Medulla oblongata (tissue), 1 donor: ENCODE data around the gene KLHL29.

Source experiments
- DNase-seq: peaks from one replicate; pipeline ENCODE4 v3.0.0-alpha.2; 2015; ENCODE audit errors: extremely low spot score

KLHL29 gene

DNA sequence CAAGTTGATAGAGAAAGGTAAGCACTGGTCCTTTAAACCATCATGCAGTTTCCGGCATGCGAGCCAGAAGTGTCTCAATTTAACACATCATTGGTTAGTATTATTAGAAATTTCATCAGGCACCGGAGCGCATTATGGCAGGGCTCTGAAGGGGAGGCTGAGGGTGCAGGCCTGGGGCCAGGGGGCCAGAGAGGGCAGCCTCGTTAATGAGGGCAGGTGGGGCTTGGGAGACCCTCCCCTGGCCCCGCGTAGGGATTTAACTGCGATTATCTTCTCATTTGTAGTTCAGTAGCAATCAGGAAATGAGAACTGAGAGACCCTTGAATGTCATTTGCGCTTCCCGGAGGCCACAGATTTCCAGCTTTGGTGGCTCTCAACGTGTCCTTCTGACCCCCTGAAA lies 246.4 kb downstream of the KLHL29 start:
- no peak for DNase-seq

DNA sequence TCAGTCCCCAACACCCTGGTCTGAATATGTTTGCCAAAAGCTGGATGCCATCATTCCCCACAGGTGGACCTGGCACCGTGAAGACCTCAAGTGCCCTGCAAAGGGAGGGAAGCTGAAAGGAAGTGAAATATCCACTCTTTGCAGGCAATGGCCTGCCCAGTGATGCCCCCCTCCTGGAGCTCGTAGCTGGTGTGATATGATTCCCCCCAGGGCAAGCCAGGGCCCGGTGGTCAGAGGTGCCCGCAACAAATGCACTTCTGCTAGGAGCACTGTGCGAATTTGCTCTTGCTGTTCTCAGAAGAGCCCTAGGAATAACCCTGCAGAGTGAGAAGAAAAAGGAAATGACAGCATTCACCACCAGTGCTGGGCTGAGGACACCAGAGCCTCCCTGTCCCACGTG lies 247.4 kb downstream of the KLHL29 start:
- no peak for DNase-seq

DNA sequence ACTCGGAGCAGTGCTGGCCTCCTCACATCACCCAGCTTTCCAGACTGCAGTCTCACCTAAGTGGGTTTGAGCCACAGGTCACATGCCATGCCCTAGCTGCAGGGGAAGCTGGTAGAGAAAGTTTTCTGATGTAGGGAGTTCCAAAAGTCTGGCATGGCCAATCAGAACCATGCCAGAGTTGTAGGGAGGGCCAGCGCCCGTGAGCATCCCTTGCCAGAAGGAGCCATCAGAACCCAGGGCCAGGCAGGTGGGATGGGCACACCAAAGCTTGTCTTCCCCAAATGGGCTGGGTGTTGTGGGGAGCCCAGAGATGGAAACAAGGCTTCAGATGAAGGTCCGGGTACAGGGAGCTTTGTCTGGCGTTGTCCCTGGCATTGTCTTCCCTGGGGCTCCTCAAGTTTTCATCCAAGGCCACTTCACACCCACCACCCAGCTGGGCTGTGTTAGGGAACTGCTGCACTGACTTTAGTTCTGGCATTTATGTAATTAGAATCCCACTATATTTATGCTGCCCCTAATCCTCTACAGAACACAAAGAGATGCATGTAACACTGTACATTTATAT lies 247.9 kb downstream of the KLHL29 start:
- DNase-seq, result no peak

DNA sequence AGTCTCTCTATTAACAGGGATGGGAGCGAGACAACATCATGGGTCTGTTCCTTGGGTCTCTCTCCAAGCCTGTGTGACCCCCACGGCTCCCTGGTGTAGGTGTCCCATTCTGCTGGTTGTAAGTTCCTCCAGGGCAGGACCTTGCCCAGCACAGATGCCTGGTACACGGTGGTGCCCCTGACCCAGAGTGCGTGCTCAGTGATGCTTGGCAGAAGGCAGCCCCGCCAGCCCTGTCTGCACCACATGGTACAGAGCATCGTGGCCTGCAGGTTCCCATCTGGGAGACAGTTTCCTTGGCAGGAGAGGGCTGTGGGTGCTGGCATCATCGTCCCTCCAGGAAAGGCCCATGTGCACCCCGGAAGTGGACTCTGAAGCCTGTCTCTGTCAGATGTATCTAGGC lies 249.0 kb downstream of the KLHL29 start:
- no peak for DNase-seq

DNA sequence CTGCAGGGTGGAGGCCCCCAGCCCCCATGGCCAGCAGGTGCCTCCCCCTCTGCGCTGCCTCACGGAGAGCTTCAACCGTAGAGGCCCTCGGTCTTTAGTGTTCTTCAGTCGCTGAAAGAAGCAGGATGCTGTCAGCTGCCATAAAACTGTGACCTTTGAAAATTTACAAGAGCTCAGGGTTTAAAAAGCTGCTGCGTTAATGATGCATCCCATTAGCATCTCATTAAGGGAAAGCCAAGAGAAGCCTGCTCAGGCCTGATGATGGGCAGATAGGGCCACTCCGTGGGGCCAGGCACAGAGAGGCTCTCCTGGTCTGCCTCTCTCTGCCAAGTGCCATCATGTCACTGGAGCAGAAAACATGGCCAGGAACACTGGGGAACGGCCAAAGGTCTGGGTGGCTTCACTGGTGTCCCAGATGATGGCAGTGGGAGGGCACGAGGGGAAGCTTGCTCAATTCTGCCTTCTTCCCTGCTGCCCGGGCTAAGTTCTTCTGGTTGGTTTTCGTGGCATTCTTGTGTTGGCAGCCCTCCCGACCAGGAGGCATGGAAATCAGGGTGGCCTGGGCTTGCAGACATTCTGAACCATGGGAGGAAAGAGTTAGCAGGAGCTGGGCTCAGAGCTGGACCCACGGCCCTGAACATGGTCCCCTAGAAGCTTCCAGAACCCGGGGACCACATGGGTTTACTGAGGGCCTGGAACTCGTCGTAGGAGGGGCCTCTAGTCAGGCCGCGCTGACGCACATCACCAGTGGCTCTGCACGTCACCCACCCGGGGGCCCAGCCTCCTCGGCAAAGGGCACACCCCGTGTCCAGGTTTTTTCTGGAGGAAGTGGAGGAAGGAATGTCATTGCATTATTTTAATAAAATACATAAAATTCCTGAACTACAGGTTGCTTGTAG lies 250.7 kb downstream of the KLHL29 start:
- DNase-seq, result no peak

DNA sequence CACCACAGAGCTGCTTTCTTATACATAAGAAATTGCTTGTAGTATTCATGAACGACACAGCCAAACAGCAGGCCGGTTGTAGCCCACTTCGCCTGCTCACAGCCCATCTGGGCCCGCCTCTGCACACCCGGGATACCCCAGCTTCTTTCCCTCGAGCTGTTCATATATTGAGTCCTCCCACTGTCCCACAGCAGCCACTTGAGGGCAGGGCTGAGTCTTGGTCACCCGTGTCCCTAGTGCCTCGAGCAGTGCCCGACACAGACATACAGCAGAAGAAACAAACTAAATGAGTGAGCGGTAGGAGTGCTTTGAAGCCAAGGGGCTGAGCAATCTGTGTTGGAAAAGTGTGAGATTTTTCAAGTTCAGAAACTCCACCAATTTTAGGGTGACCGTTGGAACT lies 251.4 kb downstream of the KLHL29 start:
- no peak for DNase-seq

DNA sequence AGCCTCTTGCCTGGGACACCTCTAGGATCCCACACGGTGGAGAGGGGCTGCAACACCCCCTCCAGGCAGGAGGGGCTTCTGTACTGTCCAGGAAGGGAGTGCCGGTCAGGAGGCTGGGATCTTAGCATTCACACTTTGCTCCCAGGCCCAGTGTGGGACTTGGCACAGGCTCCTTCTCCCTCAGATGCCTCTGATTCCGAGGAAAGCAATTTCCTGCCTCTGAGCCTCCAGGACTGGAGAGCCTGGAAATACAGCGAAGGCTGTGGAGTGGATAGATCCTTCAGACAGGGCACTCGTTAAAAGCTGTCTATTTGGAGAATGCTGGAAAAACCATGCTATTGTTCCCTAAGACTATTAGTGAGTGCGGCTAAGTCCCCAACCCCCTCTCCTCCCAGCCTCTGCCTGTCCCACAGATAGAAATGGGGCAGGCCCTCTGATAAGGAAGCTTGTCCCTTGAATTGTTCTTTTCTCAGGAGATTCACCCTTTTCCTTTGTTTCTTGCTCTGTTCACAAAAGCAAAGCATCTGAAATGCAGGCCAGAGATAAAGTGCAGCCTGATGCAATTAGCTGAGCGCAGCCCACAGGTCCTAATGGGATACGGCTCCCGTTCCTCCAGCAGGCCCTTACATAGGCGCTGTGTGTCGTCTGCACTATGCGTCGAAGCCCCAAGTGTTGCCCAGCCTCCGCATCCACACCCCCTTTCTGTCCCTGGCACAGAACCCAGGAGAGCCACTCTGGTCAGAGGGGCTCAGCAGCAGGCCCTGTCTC lies 252.2 kb downstream of the KLHL29 start:
- DNase-seq, result no peak

DNA sequence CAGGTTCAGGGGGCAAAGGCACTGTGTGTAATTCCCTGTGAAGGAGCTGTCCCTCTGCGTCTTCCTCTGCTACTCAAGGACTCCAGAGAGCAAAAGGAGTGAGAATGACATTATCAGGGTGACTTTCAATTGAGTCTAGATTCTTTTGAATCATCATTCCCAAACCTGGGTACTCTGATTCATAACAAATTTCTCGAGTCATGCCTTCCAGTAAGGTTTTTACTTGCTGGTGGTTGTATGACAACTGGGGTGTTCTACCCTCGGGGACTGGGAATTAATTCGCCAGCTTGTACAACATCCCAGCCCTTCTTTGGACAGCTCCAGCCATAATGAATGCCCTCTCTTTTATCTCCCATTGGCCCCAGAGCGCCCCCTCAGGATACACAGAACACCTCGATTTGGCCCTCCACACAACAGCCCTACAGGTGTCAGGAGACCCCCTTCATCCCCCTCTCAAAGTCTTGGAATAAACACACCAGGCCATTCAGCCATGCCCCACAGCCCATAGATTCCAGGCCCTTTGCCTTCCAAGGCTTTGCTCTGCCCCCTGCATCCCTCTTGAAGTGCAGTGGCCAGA lies 254.5 kb downstream of the KLHL29 start:
- no peak for DNase-seq

DNA sequence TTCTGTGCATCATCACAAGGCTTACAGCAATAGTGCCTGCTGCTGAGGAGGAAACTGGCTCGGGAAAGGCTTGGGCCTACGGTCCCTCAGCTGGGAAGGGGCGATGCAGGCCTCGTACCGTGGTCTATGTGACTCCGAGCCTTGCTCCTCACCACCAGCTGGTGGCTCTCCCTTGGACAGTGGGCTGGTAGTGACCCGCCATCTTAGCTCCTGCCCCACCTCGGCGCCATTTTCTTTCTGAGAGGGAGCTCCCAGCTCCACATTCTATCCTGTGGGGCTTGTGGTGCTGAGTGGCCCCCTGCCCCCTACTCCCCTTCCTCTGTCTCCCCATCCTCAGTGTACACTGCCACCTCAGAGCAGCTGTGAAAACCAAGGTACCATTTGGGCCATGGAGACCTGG lies 255.7 kb downstream of the KLHL29 start:
- no peak for DNase-seq

DNA sequence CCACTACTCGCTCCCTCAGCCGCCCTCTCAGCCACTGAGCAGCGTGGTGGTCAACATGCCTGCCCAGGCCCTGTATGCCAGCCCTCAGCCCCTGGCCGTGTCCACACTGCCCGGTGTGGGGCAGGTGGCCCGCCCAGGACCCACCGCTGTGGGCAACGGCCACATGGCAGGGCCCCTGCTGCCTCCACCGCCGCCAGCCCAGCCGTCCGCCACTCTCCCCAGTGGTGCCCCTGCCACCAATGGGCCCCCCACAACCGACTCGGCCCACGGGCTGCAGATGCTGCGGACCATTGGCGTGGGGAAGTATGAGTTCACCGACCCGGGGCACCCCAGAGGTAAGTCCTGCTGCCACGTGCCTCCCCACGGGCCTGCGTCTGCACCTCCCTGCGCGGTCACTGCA lies 257.5 kb downstream of the KLHL29 start:
- no peak for DNase-seq

DNA sequence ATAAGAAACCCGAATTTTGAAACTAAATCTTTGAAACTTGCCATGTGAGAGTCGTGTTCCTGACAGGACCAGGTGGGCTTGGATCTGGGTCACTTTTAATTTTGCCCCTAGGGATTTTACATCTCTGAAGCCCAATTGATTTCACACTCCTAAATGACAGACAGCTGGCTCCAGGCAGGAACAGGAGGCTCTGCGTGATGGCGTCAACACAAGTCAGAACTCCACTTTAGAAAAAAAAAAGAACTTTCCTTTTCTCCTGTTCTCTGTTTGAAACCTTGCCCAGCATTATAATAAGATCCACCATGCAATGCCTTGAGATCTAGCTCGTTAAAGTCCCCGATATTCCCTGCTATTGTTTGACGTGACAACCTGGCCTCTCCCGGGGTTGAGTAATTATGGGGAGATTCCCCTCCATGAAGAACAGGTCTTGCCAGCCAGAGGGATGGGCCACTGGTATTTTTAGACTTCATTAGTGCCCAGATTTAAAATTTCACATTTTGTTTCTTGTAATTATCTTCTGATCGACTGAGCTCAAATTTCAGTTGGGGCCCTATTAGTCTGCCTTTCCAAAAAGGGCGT lies 260.3 kb downstream of the KLHL29 start:
- DNase-seq, result no peak

DNA sequence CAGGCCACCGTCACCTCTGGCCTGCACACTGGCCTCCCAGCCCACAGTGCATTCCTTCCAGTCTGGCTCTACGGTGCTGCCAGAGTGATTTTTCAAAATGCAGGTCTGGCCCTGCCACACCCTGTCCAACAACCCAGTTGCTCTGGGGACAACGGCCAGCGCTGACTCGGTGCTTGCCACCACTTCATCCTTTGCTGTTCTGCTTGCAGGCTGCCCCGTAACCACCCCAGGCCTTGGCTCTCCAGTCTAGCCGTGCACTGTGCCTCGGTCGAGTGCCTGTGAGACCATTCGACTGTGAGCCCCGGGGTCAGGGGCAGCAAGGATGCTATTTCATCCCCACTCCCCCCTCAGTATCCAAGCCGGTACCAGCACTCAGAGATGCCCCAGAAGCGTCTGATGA lies 262.6 kb downstream of the KLHL29 start:
- no peak for DNase-seq

DNA sequence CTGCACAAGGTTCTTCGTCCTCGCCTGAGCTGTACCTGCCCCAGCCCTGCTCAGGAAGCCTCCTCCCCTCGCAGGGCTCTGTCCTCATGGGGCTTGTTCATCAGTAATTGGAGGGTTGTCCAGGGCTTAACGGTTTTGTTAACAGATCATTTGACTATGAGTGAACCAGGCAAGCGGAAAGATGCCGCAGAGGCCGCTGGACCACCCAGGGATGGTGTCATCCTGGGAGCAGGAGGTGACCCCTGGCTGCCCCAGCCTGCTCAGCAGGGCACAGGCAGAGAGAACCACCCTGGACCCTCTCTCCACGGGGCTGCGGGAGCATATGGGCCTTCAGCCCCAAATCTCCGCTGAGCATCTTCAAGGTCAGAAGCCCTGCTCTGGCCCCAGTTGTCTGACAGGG lies 264.3 kb downstream of the KLHL29 start:
- no peak for DNase-seq

DNA sequence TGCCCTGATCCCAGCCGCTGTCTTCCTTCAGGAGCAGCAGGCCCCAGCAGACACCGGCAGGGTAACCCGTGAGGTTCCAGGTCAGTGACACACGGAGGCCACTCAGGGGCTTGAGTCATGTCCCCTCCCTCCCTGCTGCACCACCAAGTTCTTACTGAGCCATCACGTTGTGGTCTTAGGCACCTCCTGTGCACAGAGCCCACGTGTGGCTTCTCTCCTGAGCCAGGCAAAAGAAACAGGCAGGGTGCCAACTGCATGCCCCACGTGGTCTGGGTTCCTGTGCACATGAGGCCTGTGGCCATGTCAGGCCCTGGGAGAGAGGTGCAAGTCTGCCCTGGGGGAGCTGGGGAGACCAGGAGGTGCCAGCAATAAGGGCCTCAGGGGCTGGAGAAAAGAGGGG lies 264.8 kb downstream of the KLHL29 start:
- DNase-seq, result no peak

DNA sequence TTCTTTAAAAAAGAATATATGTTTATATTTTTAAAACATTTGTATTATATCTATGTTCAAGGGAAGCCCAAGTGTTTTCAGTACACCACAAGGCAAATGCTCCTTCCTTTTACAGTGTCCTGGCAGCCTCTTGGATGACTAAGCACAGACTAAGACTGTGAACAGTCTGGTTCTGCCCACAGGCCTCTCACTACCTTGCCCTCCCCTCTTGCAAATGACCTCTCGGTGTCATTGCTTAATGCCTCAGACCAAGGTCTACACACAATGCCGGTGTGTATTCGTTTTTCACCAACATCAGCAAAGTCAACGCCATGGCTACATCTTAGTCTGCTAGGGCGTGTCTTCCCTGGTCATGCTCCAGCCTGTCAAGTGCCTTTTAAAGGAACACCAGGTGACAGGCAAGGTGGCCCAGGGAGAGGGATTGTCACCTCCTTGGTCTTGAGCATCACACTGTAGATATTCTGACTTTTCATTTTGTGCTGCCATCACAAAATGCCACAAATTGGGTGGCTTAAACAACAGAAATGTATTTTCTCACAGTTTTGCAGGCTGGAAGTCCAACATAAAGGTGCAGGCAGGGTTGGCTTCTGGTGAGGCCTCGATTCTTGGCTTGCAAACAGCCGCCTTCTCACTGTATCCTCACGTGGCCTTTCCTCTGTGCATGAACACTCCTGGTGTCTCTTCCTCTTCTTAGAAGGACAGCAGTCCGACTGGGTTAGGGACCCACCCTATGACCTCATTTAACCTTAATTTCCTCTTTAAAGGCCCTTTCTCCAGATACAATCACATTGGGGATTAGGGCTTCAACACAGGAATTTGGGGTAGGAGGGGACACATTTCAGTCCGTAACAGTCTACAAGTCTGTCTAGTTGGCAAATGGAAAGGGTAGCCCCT lies 266.5 kb downstream of the KLHL29 start:
- DNase-seq, result no peak

DNA sequence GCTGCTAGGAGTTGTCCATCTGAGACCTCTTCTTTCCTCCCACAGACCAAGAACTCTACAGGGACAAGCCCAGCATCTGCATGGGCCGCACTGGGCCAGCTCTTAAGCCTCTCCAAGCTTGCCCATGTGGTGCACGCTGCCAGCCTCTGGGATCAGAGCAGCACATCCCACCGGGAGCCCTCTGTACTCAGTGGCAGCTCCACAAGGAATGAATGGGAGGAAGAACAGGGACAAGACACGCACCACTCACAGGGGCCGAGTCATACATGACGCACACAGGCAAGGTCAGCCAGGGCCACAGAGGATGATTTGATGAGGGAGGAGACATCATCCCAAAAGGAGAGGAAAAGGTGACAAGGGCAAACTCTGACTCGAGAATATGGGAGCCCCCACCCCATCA lies 268.3 kb downstream of the KLHL29 start:
- DNase-seq, result no peak

DNA sequence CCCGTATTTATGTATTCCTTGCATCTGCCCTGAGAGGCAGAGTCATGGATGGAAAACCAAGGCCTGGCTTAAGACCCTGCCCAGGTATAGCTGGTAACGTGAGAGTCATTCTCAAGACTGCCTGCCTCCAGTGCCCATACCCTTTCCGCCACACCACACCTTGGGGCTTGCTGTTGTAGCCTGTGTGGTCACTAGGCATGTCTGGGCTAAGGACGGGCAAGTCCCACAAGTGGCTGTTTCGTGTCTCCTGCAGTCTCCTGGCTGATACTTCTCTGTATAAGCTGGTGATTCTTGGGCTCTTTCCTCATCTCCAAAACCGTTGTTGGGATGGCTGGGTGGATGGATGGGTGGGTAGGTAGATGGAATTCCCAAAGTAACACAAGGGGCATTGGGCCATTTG lies 269.8 kb downstream of the KLHL29 start:
- DNase-seq, result no peak

DNA sequence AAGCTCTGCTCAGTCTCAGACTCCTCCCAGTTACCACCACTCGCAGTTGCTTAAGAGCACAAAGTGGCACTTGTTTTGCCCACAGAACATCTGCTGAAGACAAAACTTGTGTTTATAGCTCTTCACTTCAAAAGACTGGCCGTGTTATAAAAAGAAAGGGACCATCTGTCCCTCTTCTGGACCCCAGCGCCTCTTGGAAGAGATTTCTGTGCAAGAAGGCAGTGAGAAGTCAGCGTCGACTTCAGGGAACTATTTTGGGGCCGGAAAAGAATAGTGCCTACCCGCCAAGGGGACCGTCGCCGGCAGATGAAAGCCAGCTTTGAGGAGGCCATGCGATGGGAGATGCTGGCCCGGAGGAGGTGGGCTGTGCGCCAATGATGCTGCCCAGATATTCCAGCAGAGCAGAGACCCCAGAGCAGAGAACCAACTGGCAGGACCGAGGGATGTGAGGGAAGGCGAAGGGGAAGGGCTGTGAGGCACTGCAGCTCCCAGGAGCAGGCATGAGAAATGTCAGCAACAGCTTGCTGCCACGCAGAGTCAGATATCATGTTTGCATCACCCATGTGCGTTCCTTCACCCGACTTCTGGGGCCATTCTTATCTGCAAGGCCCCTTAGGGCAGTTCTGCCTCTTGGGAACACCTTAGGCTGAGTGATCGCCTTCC lies 271.1 kb downstream of the KLHL29 start:
- DNase-seq, result no peak

DNA sequence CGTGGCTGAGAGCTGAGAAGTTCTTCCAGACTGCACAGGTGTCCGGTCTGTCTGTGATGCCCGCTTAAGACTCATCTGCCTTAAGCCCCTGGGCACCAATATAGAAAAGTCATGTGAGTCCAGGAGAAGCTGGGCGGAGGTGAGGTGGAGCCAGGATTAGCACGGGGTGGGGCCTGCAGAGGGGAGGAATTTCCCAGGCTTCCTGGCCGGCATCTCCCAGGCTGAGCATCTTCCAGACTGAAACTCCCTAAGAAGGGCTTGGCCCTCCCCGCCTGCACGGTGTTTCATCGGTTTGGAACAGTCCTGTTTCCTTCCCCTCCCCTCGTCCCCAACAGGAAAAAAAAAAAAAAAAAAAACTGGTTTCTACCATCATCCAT lies 271.6 kb downstream of the KLHL29 start:
- no peak for DNase-seq

DNA sequence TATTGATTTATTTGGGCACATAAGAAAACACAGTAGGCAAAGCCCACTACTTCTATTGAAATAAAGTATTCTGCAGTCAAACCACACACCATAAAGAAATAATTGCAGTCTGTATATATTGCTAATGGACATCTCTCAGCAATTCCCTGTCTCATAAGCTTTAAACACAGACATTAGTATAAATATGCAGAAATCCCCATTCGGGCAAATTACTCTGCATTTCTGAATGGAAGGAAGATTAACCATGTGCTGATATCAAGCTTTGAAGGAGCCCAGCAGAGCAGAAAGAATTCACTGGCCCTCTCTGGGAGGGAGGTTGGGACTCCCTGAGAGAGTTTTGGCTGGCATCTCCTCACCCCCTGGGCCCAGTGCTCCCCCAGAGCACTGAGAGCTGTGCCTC lies 272.4 kb downstream of the KLHL29 start:
- DNase-seq, result no peak

DNA sequence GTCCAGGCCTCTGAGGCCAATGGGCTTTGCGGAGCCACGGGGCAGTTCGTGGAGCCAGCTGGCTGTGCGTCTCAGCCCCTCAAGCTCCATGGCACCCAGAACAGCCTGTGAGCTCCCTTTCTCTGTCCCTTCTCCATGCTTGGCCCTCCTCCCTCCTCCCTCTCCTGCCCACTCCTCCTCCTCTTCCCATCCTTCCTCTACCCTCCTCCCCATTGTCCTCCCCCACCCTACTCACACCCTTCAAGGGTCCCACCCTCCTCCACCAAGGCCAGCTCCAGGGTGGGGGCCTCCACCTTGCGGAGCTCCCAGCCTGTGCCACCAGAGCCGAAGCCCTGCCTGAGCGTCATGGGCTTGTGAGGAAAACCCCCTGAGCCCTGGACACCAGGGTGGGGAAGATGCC lies 273.0 kb downstream of the KLHL29 start:
- DNase-seq, result no peak
